HG03558 (cell line): ENCODE measurements around the gene NT5DC3.

Experiments
- ATAC-seq: cut with Tn5 transposase; IDR thresholded peaks from one replicate; pipeline ENCODE4 v1.9.1; 2021; ENCODE audit warnings: moderate number of reproducible peaks; ENCODE audit not compliant: unreplicated experiment; ENCODE audit errors: extremely low read depth

NT5DC3 gene

GRCh38 chr12:103833891-103834290, 7.1 kb downstream of the NT5DC3 start:
- ATAC-seq: no peak

- ATAC-seq: no peak
These were observed 7.8 kb downstream of the NT5DC3 start for GRCh38 chr12:103833095-103833775.

DNA sequence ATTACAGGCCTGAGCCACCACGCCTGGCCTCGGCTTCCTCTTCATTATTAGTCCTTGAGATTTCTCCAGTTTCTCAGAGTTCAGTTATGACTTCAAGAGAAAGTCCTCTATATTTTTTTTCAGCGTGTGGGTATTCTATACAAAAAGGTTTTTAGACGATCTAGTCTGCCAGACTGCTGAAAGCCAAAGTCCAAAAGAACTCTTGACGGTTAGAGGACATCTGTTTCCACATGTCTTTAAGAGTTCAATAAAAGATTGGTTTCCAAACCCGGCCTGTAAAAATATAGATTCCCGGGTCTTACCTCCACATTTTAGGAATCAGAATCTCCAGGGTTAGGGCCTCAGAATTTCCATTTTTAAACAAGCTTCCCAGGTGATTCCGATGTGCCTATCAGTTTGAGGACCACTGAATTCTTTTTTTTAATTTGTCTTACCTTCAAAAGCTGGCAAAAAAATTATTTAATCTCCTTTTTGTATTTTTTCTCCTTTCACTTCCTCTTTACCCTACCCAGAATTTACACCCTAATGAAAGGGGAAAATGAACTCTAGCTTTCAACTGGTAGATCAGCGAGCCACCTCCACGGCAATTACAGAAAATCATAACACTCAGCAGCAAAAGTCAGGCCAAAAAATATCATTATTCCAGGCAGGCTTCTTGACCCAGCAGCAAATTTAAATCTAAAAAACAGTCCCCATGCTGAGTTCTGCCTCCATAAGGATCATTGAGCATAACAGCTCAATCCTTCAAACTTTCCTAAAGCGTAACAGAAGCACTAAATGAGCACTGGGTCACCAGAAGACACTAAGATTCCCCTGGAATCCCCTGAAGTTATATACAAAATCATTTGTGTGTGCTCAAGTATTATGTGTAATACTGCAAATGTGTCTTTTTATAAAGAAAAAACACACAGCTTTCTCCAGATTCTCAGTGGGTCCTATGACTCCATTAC, 8.7 kb downstream of the NT5DC3 start:
- ATAC-seq: no peak

- no peak for ATAC-seq
These were observed 10.2 kb downstream of the NT5DC3 start for GRCh38 chr12:103830730-103831320.

- ATAC-seq: no peak
These were observed 10.9 kb downstream of the NT5DC3 start for GRCh38 chr12:103830025-103830725.

DNA sequence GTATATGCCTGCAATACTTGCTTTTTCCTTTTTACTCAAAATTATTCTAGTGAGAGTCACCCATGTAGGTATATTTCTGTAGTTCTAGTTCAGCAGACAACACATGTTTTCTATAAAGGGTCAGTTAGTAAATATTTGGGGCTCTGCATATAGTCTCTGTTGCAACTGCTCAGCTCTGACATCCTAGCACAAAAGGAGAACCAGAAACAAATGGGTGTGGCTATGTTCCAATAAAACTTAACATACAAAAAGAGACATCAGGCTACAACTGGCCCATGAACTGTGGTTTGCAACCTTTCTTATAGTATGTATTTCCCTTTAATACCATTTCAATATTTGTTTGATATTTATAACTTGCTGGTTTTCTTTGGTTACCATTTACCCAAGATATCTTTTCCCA, 11.9 kb downstream of the NT5DC3 start:
- no peak for ATAC-seq

DNA sequence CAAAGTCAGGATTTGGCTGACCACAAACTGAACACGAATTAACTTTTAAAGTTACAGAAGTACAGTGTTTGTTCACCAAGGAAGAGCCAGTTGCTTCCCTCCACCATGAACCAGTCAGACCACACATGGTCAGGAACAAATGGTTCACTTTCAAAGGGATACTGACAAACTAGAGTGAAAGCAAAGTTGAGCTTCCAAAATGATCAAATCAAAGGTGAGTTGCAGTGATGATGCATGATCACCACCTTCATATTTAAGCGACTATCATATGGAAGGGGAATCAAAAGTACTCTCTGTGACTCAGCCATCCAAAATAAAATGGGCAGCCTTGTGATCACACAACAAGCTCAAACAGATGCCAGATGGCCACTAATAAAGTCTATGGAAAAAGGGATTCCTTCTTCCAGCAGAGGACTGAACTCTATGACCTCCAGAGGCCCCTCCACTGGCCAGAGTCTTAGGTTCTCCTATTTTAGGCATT, 13.1 kb downstream of the NT5DC3 start:
- ATAC-seq: no peak

DNA sequence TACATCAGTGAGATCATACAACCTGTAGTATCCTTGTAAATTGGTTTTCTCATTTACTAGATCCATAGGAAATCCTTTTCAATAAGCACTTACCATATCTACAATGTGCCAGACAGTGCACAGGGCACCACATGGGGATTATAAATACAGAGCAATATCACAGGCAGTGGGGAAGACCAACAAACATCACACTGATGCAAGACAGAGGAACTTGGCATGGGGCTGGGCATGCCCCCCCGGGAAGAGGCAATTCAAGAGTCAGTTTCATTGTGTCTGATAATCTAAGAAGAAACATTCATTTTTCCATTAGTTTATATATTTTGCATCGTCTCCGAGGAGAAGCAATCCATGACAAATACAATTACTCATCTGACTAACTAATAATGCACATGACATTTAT, 16.2 kb downstream of the NT5DC3 start:
- ATAC-seq: no peak

GRCh38 chr12:103824290-103824689, 16.7 kb downstream of the NT5DC3 start:
- no peak for ATAC-seq

- ATAC-seq: no peak
These were observed 17.2 kb downstream of the NT5DC3 start for GRCh38 chr12:103823871-103824270.

DNA sequence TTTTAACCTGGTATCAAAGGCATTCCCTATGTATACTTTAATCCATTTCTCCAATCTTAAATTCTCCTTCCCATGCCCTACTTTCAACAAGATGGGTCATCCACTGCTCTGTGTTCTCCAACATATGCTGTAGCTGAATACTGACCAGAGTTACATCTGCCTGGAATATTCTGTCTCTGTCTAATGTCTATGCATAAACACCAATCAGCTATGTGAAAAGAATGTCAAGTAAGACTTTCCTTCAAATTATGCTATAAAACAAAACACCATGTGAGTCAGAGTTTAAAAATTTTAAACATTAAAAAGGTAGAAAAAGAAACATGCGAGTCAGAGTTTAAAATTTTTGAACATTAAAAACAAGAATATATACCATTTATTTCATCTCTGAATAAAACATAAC, 19.3 kb downstream of the NT5DC3 start:
- no peak for ATAC-seq

DNA sequence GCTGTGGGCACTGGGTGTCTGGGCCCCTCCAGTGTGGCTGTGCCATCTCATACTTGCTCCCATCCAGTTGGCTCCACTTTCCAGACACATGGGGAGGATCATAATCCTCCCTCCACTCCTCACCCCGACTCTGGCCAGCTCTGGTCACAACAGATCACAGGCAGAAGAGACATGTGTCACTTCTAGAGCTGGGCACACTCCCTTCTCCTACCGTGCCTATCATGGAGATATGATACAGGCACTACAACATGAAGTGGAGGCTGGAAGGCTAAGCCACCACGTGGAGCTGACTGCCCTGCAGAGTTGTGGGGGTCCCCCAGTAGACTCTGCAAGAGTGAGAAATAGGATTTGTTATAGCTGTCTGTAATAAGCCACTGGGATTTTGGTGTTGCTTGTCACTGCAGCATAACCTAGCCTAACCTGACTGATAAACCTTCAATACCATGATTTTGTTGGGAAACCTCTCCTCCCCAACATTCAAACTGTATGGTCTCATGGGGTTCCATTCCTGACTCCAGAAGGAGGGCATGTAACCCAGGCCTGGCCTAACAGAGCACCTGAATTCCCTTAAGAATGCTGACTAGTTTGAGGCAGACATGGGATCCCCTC, 20.0 kb downstream of the NT5DC3 start:
- no peak for ATAC-seq

- no peak for ATAC-seq
These were observed 20.7 kb downstream of the NT5DC3 start for GRCh38 chr12:103820361-103820760.

GRCh38 chr12:103819892-103820291, 21.1 kb downstream of the NT5DC3 start:
- no peak for ATAC-seq

- no peak for ATAC-seq
These were observed 21.7 kb downstream of the NT5DC3 start for GRCh38 chr12:103819312-103819711.

- no peak for ATAC-seq
These were observed 23.2 kb downstream of the NT5DC3 start for GRCh38 chr12:103817791-103818190.

DNA sequence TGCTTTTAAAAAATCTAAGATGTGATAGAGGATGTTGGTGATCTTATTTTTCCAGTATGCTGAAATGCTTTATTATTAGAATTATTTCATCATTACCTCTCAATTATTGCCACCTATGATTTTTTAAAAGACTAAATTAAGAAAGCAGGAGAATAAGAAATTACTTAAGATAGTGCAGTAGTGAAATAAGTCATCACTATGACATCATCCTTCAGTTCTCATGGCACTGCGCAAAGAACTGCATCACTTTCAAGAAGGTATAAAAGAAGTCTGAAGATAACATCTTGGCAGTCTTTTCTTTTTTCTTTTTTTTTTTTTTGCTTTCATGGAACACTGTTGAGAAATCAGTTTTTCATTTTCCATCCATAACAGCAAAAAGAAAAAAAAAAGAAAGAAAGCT, 24.4 kb downstream of the NT5DC3 start:
- ATAC-seq: no peak

GRCh38 chr12:103814436-103814835, 26.6 kb downstream of the NT5DC3 start:
- no peak for ATAC-seq

GRCh38 chr12:103813949-103814348, 27.1 kb downstream of the NT5DC3 start:
- ATAC-seq: no peak

DNA sequence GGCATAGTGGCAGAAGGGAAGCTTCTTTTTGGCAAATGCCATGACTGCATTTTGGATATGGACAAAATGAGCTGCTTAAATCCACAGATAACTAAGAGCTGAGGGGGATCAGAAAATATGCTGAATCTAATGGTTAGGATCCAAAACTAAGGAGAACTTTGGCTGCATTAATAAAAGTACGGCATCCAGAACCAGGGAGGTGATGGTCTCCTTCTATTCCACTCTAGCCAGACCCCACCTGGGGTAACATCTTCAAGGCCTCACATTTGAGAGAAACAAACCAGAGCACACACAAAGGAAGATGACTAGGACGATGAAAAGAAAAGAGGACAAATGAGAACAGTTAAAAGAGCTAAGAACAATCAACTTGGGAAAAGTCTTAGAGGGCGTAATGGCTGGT, 27.6 kb downstream of the NT5DC3 start:
- ATAC-seq: no peak
